HG03108 (cell line): ENCODE results near the gene PHOSPHO2.
A peak's percentile ranks its signal among the peaks of the same experiment; 100 is the strongest.

ENCODE experiments used
- ATAC-seq: cut with Tn5 transposase; IDR thresholded peaks from one replicate; pipeline ENCODE4 v1.9.1; 2021; ENCODE audit warnings: moderate library complexity; ENCODE audit not compliant: unreplicated experiment

PHOSPHO2 gene

GRCh38 chr2:169715379-169716237 lies 21.3 kb downstream of the PHOSPHO2 start:
- ATAC-seq, result no peak

GRCh38 chr2:169716238-169716886 lies 22.1 kb downstream of the PHOSPHO2 start:
- no peak for ATAC-seq

GRCh38 chr2:169716938-169717690 lies 22.8 kb downstream of the PHOSPHO2 start:
- no peak for ATAC-seq

- ATAC-seq, result no peak
These were observed 23.4 kb downstream of the PHOSPHO2 start for GRCh38 chr2:169717691-169718063.

GRCh38 chr2:169718930-169719504 lies 24.7 kb downstream of the PHOSPHO2 start:
- no peak for ATAC-seq

- no peak for ATAC-seq
These were observed 26.7 kb downstream of the PHOSPHO2 start for GRCh38 chr2:169721016-169721415.

- no peak for ATAC-seq
These were observed 32.8 kb downstream of the PHOSPHO2 start for GRCh38 chr2:169727065-169727464.

GRCh38 chr2:169729274-169729605 lies 35.0 kb downstream of the PHOSPHO2 start:
- no peak for ATAC-seq

- ATAC-seq, result no peak
These were observed 37.8 kb downstream of the PHOSPHO2 start for GRCh38 chr2:169732075-169732474.

- ATAC-seq, result no peak
These were observed 38.5 kb downstream of the PHOSPHO2 start for GRCh38 chr2:169732583-169733358.

GRCh38 chr2:169734169-169734847 lies 40.0 kb downstream of the PHOSPHO2 start:
- peak; percentile 37 for ATAC-seq

- no peak for ATAC-seq
These were observed 41.4 kb downstream of the PHOSPHO2 start for GRCh38 chr2:169735623-169736022.

GRCh38 chr2:169736902-169737301 lies 42.6 kb downstream of the PHOSPHO2 start:
- ATAC-seq, result no peak

GRCh38 chr2:169738566-169739229 lies 44.4 kb downstream of the PHOSPHO2 start:
- ATAC-seq, result no peak

- no peak for ATAC-seq
These were observed 45.1 kb downstream of the PHOSPHO2 start for GRCh38 chr2:169739351-169739750.

- ATAC-seq, result no peak
These were observed 49.3 kb downstream of the PHOSPHO2 start for GRCh38 chr2:169743549-169743948.

- no peak for ATAC-seq
These were observed 52.0 kb downstream of the PHOSPHO2 start for GRCh38 chr2:169746240-169746639.

- no peak for ATAC-seq
These were observed 54.0 kb downstream of the PHOSPHO2 start for GRCh38 chr2:169748319-169748718.
